ENCODE results near the gene DCBLD1.

Gene DCBLD1

GRCh38 chr6:117531809-117532725 is 49.6 kb downstream of the DCBLD1 start:
- Histone ChIP-seq H3K9me3 (ENCODE audit: low read length) (no peaks in the 10 kb centered on the region), H3K4me3 (ENCODE audit: low read length) (no peak overlapping the region), H3K36me3 (ENCODE audit: insufficient read depth, low read length) (no peaks in the 10 kb centered on the region), H2AFZ (ENCODE audit: low read depth, low read length) (no peak overlapping the region), H3K27me3 (ENCODE audit: insufficient read depth, low read length) (no peaks in the 10 kb centered on the region), H3K4me1 (ENCODE audit: insufficient read depth, low read length) (no peaks in the 10 kb centered on the region)

DNA sequence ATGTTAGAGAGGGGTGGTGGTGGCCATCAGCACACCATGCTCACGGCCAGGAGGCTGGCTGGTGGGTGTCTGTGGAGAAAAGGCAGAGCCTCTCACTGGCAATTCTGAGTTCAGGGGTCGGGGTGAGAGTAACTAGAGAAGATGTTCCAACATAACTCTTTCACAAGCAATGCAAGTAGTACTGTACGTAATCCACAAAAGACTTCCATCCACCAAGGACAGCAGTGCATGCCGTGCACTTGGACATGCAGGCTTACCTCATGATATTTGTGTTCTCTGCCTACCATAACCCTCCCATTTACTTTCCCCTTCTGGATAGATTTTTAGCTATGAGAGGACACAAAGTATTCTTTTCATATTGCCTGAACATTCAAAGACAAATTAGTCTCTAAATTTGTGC is 51.3 kb downstream of the DCBLD1 start:
- no peak overlapping the region for H2AFZ ChIP-seq (ENCODE audit: low read depth, low read length)
- no peak overlapping the region for H3K4me3 ChIP-seq (ENCODE audit: low read length)
- no peaks in the 10 kb centered on the region for H3K27me3 ChIP-seq (ENCODE audit: insufficient read depth, low read length)
- H3K36me3 ChIP-seq (ENCODE audit: insufficient read depth, low read length) = peaks cover 3% of the 10 kb centered on the region
- no peaks in the 10 kb centered on the region for H3K4me1 ChIP-seq (ENCODE audit: insufficient read depth, low read length)
- H3K9me3 ChIP-seq (ENCODE audit: low read length) = no peaks in the 10 kb centered on the region

DNA sequence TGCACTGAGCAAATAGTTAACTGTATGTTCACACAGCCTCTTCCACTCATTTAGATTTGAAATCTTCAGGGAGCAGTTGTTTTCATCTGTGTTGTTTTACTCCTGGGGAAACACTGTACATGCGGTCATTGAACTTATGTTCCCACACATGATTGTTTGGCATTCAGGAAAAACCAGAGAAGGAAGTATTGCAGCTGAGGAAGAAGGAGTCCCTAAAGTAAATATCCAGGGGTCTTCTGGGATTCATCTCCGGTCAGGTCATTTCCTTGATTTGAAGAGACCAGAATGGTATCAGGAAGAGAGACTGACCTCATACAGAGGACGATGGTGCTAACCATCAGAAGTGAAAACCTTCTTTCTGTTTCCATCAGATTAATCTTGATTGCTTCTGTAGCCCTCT is 52.5 kb downstream of the DCBLD1 start:
- Histone ChIP-seq H2AFZ (ENCODE audit: low read depth, low read length) (no peak overlapping the region), H3K36me3 (ENCODE audit: insufficient read depth, low read length) (peaks cover 6% of the 10 kb centered on the region), H3K4me3 (ENCODE audit: low read length) (no peak overlapping the region), H3K9me3 (ENCODE audit: low read length) (no peaks in the 10 kb centered on the region), H3K4me1 (ENCODE audit: insufficient read depth, low read length) (no peaks in the 10 kb centered on the region), H3K27me3 (ENCODE audit: insufficient read depth, low read length) (no peaks in the 10 kb centered on the region)

DNA sequence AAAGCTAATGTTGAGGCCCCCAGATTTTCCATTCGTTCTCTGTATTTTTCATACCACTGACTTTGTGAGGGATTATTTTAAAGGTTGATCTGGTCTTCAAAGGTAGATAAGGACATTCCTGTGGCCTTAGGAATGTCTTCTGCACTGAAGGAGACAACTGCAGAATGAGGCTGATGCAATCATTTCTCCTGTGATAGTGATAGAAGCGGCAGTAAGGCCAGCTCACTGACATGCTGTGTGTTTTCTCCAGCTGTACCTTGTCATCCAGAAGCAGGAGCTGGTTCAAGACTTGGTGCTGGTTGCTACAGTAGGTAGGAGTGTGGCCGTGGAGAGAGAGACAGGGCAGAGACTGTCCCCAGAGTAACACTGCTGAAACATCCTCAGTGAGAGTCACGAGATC is 53.8 kb downstream of the DCBLD1 start:
- Histone ChIP-seq H3K4me1 (ENCODE audit: insufficient read depth, low read length) (no peaks in the 10 kb centered on the region), H3K9me3 (ENCODE audit: low read length) (no peaks in the 10 kb centered on the region), H2AFZ (ENCODE audit: low read depth, low read length) (no peak overlapping the region), H3K27me3 (ENCODE audit: insufficient read depth, low read length) (no peaks in the 10 kb centered on the region), H3K36me3 (ENCODE audit: insufficient read depth, low read length) (peaks cover 12% of the 10 kb centered on the region), H3K4me3 (ENCODE audit: low read length) (no peak overlapping the region)

GRCh38 chr6:117538615-117539014 is 56.1 kb downstream of the DCBLD1 start:
- no peaks in the 10 kb centered on the region for H3K4me1 ChIP-seq (ENCODE audit: insufficient read depth, low read length)
- no peak overlapping the region for H3K4me3 ChIP-seq (ENCODE audit: low read length)
- H2AFZ ChIP-seq (ENCODE audit: low read depth, low read length) = no peak overlapping the region
- H3K27me3 ChIP-seq (ENCODE audit: insufficient read depth, low read length) = no peaks in the 10 kb centered on the region
- H3K9me3 ChIP-seq (ENCODE audit: low read length) = no peaks in the 10 kb centered on the region
- peaks cover 12% of the 10 kb centered on the region for H3K36me3 ChIP-seq (ENCODE audit: insufficient read depth, low read length)

- H3K27me3 ChIP-seq (ENCODE audit: insufficient read depth, low read length) = no peaks in the 10 kb centered on the region
- no peaks in the 10 kb centered on the region for H3K9me3 ChIP-seq (ENCODE audit: low read length)
- H3K4me1 ChIP-seq (ENCODE audit: insufficient read depth, low read length) = no peaks in the 10 kb centered on the region
- peaks cover 16% of the 10 kb centered on the region for H3K36me3 ChIP-seq (ENCODE audit: insufficient read depth, low read length)
- no peak overlapping the region for H2AFZ ChIP-seq (ENCODE audit: low read depth, low read length)
- H3K4me3 ChIP-seq (ENCODE audit: low read length) = no peak overlapping the region
These were observed 58.2 kb downstream of the DCBLD1 start for GRCh38 chr6:117540670-117541069.

GRCh38 chr6:117542493-117542892 is 60.0 kb downstream of the DCBLD1 start:
- Histone ChIP-seq H3K36me3 (ENCODE audit: insufficient read depth, low read length) (peaks cover 24% of the 10 kb centered on the region), H2AFZ (ENCODE audit: low read depth, low read length) (no peak overlapping the region), H3K4me3 (ENCODE audit: low read length) (no peak overlapping the region), H3K4me1 (ENCODE audit: insufficient read depth, low read length) (no peaks in the 10 kb centered on the region), H3K9me3 (ENCODE audit: low read length) (no peaks in the 10 kb centered on the region), H3K27me3 (ENCODE audit: insufficient read depth, low read length) (no peaks in the 10 kb centered on the region)

GRCh38 chr6:117544716-117545115 is 62.2 kb downstream of the DCBLD1 start:
- Histone ChIP-seq H3K4me3 (ENCODE audit: low read length) (no peak overlapping the region), H3K9me3 (ENCODE audit: low read length) (no peaks in the 10 kb centered on the region), H2AFZ (ENCODE audit: low read depth, low read length) (no peak overlapping the region), H3K4me1 (ENCODE audit: insufficient read depth, low read length) (no peaks in the 10 kb centered on the region), H3K36me3 (ENCODE audit: insufficient read depth, low read length) (peaks cover 20% of the 10 kb centered on the region), H3K27me3 (ENCODE audit: insufficient read depth, low read length) (no peaks in the 10 kb centered on the region)

DNA sequence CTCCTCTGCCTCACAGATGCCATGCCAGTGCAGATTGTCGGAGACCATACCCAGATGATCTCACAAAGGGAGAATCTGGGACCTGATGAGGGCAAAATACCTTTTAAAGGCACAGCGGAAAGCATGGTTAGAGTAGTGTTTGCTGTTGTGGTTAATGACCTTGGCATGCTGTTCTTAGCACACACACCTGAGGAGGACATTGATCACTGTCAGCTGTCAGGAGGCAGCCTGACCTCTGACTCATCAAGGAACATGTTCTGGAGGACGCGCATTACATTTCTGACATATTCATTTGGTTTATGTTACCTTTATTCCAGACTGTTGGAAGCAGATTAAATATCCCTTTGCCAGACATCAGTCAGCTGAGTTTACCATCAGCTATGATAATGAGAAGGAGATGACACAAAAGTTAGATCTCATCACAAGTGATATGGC is 62.7 kb downstream of the DCBLD1 start:
- peaks cover 20% of the 10 kb centered on the region for H3K36me3 ChIP-seq (ENCODE audit: insufficient read depth, low read length)

DNA sequence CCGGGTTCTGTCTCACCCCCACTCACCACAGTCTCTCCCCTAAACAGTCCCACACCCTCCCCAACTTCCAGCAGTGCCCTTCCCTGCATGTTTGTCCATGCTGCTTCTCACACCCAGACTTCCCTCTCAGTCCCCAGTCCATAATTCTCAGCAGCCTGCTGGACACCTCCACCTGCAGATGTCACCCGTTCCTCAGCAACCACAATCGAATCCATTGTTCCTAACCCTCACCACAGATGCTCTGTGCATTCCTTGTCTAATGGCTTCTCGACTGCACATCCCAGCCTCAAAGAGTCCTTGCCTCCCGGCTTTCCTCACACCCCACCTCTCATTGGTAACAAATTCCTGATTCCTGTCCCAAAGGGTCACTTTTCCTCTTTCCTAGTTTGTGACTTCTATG is 64.2 kb downstream of the DCBLD1 start:
- Histone ChIP-seq H3K36me3 (ENCODE audit: insufficient read depth, low read length) (peaks cover 14% of the 10 kb centered on the region), H3K27me3 (ENCODE audit: insufficient read depth, low read length) (no peaks in the 10 kb centered on the region), H3K4me1 (ENCODE audit: insufficient read depth, low read length) (no peaks in the 10 kb centered on the region), H2AFZ (ENCODE audit: low read depth, low read length) (no peak overlapping the region), H3K4me3 (ENCODE audit: low read length) (no peak overlapping the region), H3K9me3 (ENCODE audit: low read length) (no peaks in the 10 kb centered on the region)

More for the DNA sequence above, 62.7 kb downstream of the DCBLD1 start:
- no peaks in the 10 kb centered on the region for H3K9me3 ChIP-seq (ENCODE audit: low read length)
- no peaks in the 10 kb centered on the region for H3K27me3 ChIP-seq (ENCODE audit: insufficient read depth, low read length)
- H2AFZ ChIP-seq (ENCODE audit: low read depth, low read length) = no peak overlapping the region
- H3K4me3 ChIP-seq (ENCODE audit: low read length) = no peak overlapping the region
- no peaks in the 10 kb centered on the region for H3K4me1 ChIP-seq (ENCODE audit: insufficient read depth, low read length)

- peaks cover 14% of the 10 kb centered on the region for H3K36me3 ChIP-seq (ENCODE audit: insufficient read depth, low read length)
- no peaks in the 10 kb centered on the region for H3K9me3 ChIP-seq (ENCODE audit: low read length)
- H3K4me3 ChIP-seq (ENCODE audit: low read length) = no peak overlapping the region
- H3K27me3 ChIP-seq (ENCODE audit: insufficient read depth, low read length) = no peaks in the 10 kb centered on the region
- H2AFZ ChIP-seq (ENCODE audit: low read depth, low read length) = no peak overlapping the region
- no peaks in the 10 kb centered on the region for H3K4me1 ChIP-seq (ENCODE audit: insufficient read depth, low read length)
These were observed 65.5 kb downstream of the DCBLD1 start for GRCh38 chr6:117547688-117548621.

DNA sequence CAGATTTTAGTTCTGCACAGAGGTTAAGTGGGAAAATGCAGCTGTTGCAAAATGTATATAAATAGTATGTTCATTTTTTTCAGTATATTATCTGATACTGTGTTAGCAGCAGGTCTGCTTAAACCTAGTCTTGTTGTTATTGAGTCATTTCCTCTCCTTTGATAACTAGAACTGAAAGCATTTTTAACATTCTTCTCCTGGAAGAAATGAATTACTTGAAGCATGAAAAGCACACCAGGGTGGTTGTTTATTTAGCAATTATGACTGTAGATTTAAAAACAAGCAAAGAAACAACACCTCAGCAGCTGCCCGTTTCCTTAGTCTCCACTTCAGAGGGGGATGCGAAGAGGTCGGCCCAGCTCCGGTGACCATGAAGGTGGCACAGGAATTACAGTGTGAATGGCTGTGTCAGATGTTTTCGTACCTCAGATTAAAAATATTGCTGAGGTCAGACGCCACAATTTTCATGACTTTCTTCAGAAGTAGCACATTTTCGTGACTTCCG is 66.4 kb downstream of the DCBLD1 start:
- H3K27me3 ChIP-seq (ENCODE audit: insufficient read depth, low read length) = no peaks in the 10 kb centered on the region
- H3K36me3 ChIP-seq (ENCODE audit: insufficient read depth, low read length) = peaks cover 14% of the 10 kb centered on the region
- no peaks in the 10 kb centered on the region for H3K4me1 ChIP-seq (ENCODE audit: insufficient read depth, low read length)
- H3K9me3 ChIP-seq (ENCODE audit: low read length) = no peaks in the 10 kb centered on the region
- no peak overlapping the region for H2AFZ ChIP-seq (ENCODE audit: low read depth, low read length)
- no peak overlapping the region for H3K4me3 ChIP-seq (ENCODE audit: low read length)

DNA sequence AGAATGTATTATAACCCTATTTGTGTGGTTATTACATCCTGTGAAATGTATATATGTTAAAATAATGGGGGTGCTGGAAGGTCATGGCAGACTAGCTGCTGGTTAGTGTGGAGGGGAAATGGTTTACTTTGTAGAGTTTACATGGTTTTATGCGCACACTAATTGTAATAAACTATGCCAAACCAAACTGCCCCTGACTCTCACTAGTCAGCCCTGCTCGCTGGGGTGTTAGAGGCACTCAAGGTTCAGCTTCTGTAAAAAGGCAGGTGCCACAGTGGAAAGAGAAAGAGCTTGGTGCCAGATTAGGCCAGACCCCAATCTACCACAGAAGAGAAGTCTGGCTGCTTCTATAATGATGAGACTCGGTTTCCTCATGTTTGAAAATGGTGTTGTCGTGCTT is 67.1 kb downstream of the DCBLD1 start:
- H2AFZ ChIP-seq (ENCODE audit: low read depth, low read length) = no peak overlapping the region
- H3K9me3 ChIP-seq (ENCODE audit: low read length) = no peaks in the 10 kb centered on the region
- no peak overlapping the region for H3K4me3 ChIP-seq (ENCODE audit: low read length)
- H3K27me3 ChIP-seq (ENCODE audit: insufficient read depth, low read length) = no peaks in the 10 kb centered on the region
- H3K36me3 ChIP-seq (ENCODE audit: insufficient read depth, low read length) = peaks cover 14% of the 10 kb centered on the region
- H3K4me1 ChIP-seq (ENCODE audit: insufficient read depth, low read length) = no peaks in the 10 kb centered on the region

All from neuron (in vitro differentiated cells).